CD4-positive, CD25-positive, alpha-beta regulatory T cell (primary cell): ENCODE data around the gene AGMO. TPM values are rescaled to one million over a fixed set of nuclear protein-coding genes. Genes with fewer than 3 reads are reported as not detected.

Experiments used
- ATAC-seq, 2 donors: fragments of 150-1000 bp; cut with Tn5 transposase; one replicate each; pipeline ENCODE4 v1.10.0; 2021; ENCODE audit warnings: low read depth in 2 of 2, moderate number of reproducible peaks in 2 of 2, moderate library complexity in 1 of 2
- DNase-seq, 3 donors: peaks; one replicate each; pipeline versions ENCODE4 v3.0.0 to v3.0.0-alpha.2; 2012 to 2022; ENCODE audit warnings: mixed read lengths in 1 of 3
- H3K27ac ChIP-seq: one replicate; pipeline ENCODE4 v1.7.0; 2013; ENCODE audit warnings: mild to moderate bottlenecking, low read length; ENCODE audit not compliant: insufficient read depth, poor library complexity, severe bottlenecking
- H3K27me3 ChIP-seq: one replicate; pipeline ENCODE4 v1.7.0; 2013; ENCODE audit warnings: low read length; ENCODE audit not compliant: control insufficient read depth, insufficient read depth
- H3K36me3 ChIP-seq: one replicate; pipeline ENCODE4 v1.7.0; 2013; ENCODE audit warnings: mild to moderate bottlenecking, low read length, moderate library complexity; ENCODE audit not compliant: control insufficient read depth, insufficient read depth
- H3K4me1 ChIP-seq: 2 replicates; pipeline ENCODE4 v1.7.0; 2013; ENCODE audit warnings: mild to moderate bottlenecking, low read length; ENCODE audit not compliant: insufficient read depth, control insufficient read depth, poor library complexity, severe bottlenecking
- H3K4me3 ChIP-seq: one replicate; pipeline ENCODE4 v1.7.0; 2013; ENCODE audit warnings: low read depth, mild to moderate bottlenecking, low read length, moderate library complexity
- H3K9me3 ChIP-seq, 2 experiments: 1 replicate in 1 of 2; 2 replicates in 1 of 2; pipeline ENCODE4 v1.7.0; 2013; ENCODE audit warnings: low read length in 2 of 2, mild to moderate bottlenecking in 1 of 2, moderate library complexity in 1 of 2; ENCODE audit not compliant: control insufficient read depth in 2 of 2
- H3K27ac Mint-ChIP-seq, 3 donors: one replicate each; pipeline ENCODE4 v1.8.0; 2020 to 2022; ENCODE audit warnings: mild to moderate bottlenecking in 3 of 3, mixed read lengths in 3 of 3, moderate library complexity in 2 of 3
- H3K27me3 Mint-ChIP-seq: one replicate; pipeline ENCODE4 v1.8.0; 2022; ENCODE audit warnings: mild to moderate bottlenecking, mixed read lengths
- H3K36me3 Mint-ChIP-seq: one replicate; pipeline ENCODE4 v1.8.0; 2020; ENCODE audit warnings: mixed read lengths
- H3K4me1 Mint-ChIP-seq, 4 donors: one replicate each; pipeline ENCODE4 v1.8.0; 2020 to 2022; ENCODE audit warnings: mixed read lengths in 4 of 4, mild to moderate bottlenecking in 1 of 4
- H3K4me3 Mint-ChIP-seq, 4 donors: one replicate each; pipeline ENCODE4 v1.8.0; 2020 to 2022; ENCODE audit warnings: mild to moderate bottlenecking in 4 of 4, mixed read lengths in 4 of 4, moderate library complexity in 3 of 4
- H3K9me3 Mint-ChIP-seq, 7 donors: one replicate each; pipeline ENCODE4 v1.8.0; 2020 to 2022; ENCODE audit warnings: mixed read lengths in 7 of 7, mild to moderate bottlenecking in 3 of 7, moderate library complexity in 2 of 7
- polyA plus RNA-seq, 4 donors: library from polyadenylated mRNA; unstranded; fragments of 300-500 nt; fragmentation: Illumina TruSeq; gene quantifications; one replicate each; pipeline ENCODE4 v1.2.3, GENCODE V29; 2021
- total RNA-seq: library from RNA; stranded (reverse); gene quantifications from one replicate; pipeline ENCODE4 v1.2.3, GENCODE V29; 2022

The AGMO gene
- total and polyA plus RNA-seq, 5 donors from 2014 or later, result not detected

GRCh38 chr7:15580604-15581351 is 19.0 kb upstream of the AGMO start:
- DNase-seq (no peak), ATAC-seq (no peak)
- H3K27ac Mint-ChIP-seq, result no peak overlapping the region
- no peaks in the 10 kb centered on the region for H3K27me3 Mint-ChIP-seq
- Histone ChIP-seq H3K27ac (no peak overlapping the region), H3K36me3 (no peaks in the 10 kb centered on the region), H3K4me3 (no peak overlapping the region), H3K4me1 (no peaks in the 10 kb centered on the region), H3K9me3 (peaks cover 2 to 6% of the 10 kb centered on the region in 2 experiments), H3K27me3 (no peaks in the 10 kb centered on the region)
- no peaks in the 10 kb centered on the region for H3K4me1 Mint-ChIP-seq
- H3K36me3 Mint-ChIP-seq, result no peaks in the 10 kb centered on the region
- no peak overlapping the region for H3K4me3 Mint-ChIP-seq
- peaks cover 0 to 28% (median 4%) of the 10 kb centered on the region in 7 donors for H3K9me3 Mint-ChIP-seq

GRCh38 chr7:15577600-15577999 is 15.8 kb upstream of the AGMO start:
- H3K4me3 ChIP-seq, result no peak overlapping the region
- no peak overlapping the region for H3K27ac ChIP-seq
- no peaks in the 10 kb centered on the region for H3K27me3 ChIP-seq
- ATAC-seq (no peak), DNase-seq (no peak)
- H3K27ac Mint-ChIP-seq, result no peak overlapping the region
- H3K9me3 ChIP-seq, result no peaks in the 10 kb centered on the region
- H3K36me3 ChIP-seq, result no peaks in the 10 kb centered on the region
- H3K4me1 ChIP-seq, result no peaks in the 10 kb centered on the region
- no peaks in the 10 kb centered on the region for H3K4me1 Mint-ChIP-seq
- H3K4me3 Mint-ChIP-seq, result no peak overlapping the region
- no peaks in the 10 kb centered on the region for H3K36me3 Mint-ChIP-seq
- H3K27me3 Mint-ChIP-seq, result no peaks in the 10 kb centered on the region
- peaks cover 0 to 21% (median 7%) of the 10 kb centered on the region in 7 donors for H3K9me3 Mint-ChIP-seq

- Mint-ChIP-seq H3K9me3 (peaks cover 4 to 28% (median 10%) of the 10 kb centered on the region in 7 donors), H3K4me3 (no peak overlapping the region), H3K27ac (no peak overlapping the region), H3K27me3 (no peaks in the 10 kb centered on the region), H3K4me1 (no peaks in the 10 kb centered on the region), H3K36me3 (no peaks in the 10 kb centered on the region)
- DNase-seq, result no peak
- Histone ChIP-seq H3K4me3 (no peak overlapping the region), H3K4me1 (no peaks in the 10 kb centered on the region), H3K36me3 (no peaks in the 10 kb centered on the region), H3K27me3 (no peaks in the 10 kb centered on the region), H3K9me3 (peaks cover 0 to 3% of the 10 kb centered on the region in 2 experiments), H3K27ac (no peak overlapping the region)
- no peak for ATAC-seq
Observed at GRCh38 chr7:15571301-15571878, 9.6 kb upstream of the AGMO start.

GRCh38 chr7:15567652-15568051 is 5.8 kb upstream of the AGMO start:
- Histone ChIP-seq H3K9me3 (peaks cover 3 to 5% of the 10 kb centered on the region in 2 experiments), H3K27ac (no peak overlapping the region), H3K27me3 (no peaks in the 10 kb centered on the region), H3K4me1 (no peaks in the 10 kb centered on the region), H3K36me3 (no peaks in the 10 kb centered on the region), H3K4me3 (no peak overlapping the region)
- H3K27ac Mint-ChIP-seq, result no peak overlapping the region
- no peaks in the 10 kb centered on the region for H3K4me1 Mint-ChIP-seq
- no peaks in the 10 kb centered on the region for H3K36me3 Mint-ChIP-seq
- no peak overlapping the region for H3K4me3 Mint-ChIP-seq
- H3K9me3 Mint-ChIP-seq, result peaks cover 3 to 25% (median 5%) of the 10 kb centered on the region in 7 donors
- no peak for DNase-seq
- no peaks in the 10 kb centered on the region for H3K27me3 Mint-ChIP-seq
- no peak for ATAC-seq

GRCh38 chr7:15567036-15567435 is 5.2 kb upstream of the AGMO start:
- H3K36me3 ChIP-seq, result no peaks in the 10 kb centered on the region
- peaks cover 3 to 26% (median 4%) of the 10 kb centered on the region in 7 donors for H3K9me3 Mint-ChIP-seq
- no peak for DNase-seq
- no peak overlapping the region for H3K27ac ChIP-seq
- H3K27me3 ChIP-seq, result no peaks in the 10 kb centered on the region
- ATAC-seq, result no peak
- no peaks in the 10 kb centered on the region for H3K4me1 Mint-ChIP-seq
- no peak overlapping the region for H3K27ac Mint-ChIP-seq
- no peaks in the 10 kb centered on the region for H3K27me3 Mint-ChIP-seq
- peaks cover 3 to 5% of the 10 kb centered on the region in 2 experiments for H3K9me3 ChIP-seq
- no peak overlapping the region for H3K4me3 Mint-ChIP-seq
- H3K4me1 ChIP-seq, result no peaks in the 10 kb centered on the region
- no peak overlapping the region for H3K4me3 ChIP-seq
- no peaks in the 10 kb centered on the region for H3K36me3 Mint-ChIP-seq

- Histone ChIP-seq H3K9me3 (peaks cover 3 to 5% of the 10 kb centered on the region in 2 experiments), H3K27ac (no peak overlapping the region), H3K36me3 (no peaks in the 10 kb centered on the region), H3K4me1 (no peaks in the 10 kb centered on the region), H3K4me3 (no peak overlapping the region), H3K27me3 (no peaks in the 10 kb centered on the region)
- no peak for ATAC-seq
- H3K27me3 Mint-ChIP-seq, result no peaks in the 10 kb centered on the region
- no peaks in the 10 kb centered on the region for H3K4me1 Mint-ChIP-seq
- peaks cover 3 to 30% (median 5%) of the 10 kb centered on the region in 7 donors for H3K9me3 Mint-ChIP-seq
- H3K27ac Mint-ChIP-seq, result no peak overlapping the region
- H3K36me3 Mint-ChIP-seq, result no peaks in the 10 kb centered on the region
- H3K4me3 Mint-ChIP-seq, result no peak overlapping the region
- no peak for DNase-seq
Observed at GRCh38 chr7:15566476-15566875, 4.7 kb upstream of the AGMO start.

- Mint-ChIP-seq H3K9me3 (peaks cover 0 to 10% (median 4%) of the 10 kb centered on the region in 7 donors), H3K36me3 (no peaks in the 10 kb centered on the region), H3K4me3 (no peak overlapping the region), H3K27me3 (no peaks in the 10 kb centered on the region), H3K4me1 (no peaks in the 10 kb centered on the region), H3K27ac (no peak overlapping the region)
- H3K4me3 ChIP-seq, result no peak overlapping the region
- H3K4me1 ChIP-seq, result no peaks in the 10 kb centered on the region
- H3K27ac ChIP-seq, result no peak overlapping the region
- H3K9me3 ChIP-seq, result peaks cover 0 to 5% of the 10 kb centered on the region in 2 experiments
- ATAC-seq (no peak), DNase-seq (no peak)
- no peaks in the 10 kb centered on the region for H3K36me3 ChIP-seq
- no peaks in the 10 kb centered on the region for H3K27me3 ChIP-seq
Observed at GRCh38 chr7:15560968-15561367, 847 bp downstream of the AGMO start.
